ENCODE data around the gene FAM162B.
"Not testable (repeated sequence)": the region's sequence is repeated elsewhere in the genome, so short reads cannot be mapped to it uniquely, and the experiment has no call there.

The FAM162B gene

DNA sequence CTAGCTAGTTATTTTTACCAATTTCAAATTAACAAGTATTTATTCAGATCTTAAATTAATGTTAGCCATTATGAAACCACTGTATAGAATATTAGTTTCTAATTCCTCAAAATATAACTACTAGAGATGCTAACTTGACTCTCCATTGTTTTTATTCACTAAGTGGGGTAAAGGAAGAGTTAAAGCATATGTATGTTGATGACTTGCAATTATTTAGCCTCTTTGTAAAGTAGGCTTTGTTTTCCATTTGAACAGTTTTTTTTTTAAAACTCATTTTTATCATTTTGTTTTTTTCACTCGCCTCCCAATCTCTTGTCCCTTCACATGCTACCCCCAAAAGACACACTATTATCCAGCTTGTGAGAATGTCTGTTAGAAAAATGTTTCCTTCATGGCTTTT lies 3.3 kb downstream of the FAM162B start:
- Mint-ChIP-seq H3K4me3 (no peak overlapping the region), H3K4me1 (peaks cover 16% of the 10 kb centered on the region), H3K27me3 (peaks cover 53% of the 10 kb centered on the region), H3K9me3 (no peaks in the 10 kb centered on the region), H3K27ac (no peak overlapping the region)
- ATAC-seq = no peak
- DNase-seq = no peak

DNA sequence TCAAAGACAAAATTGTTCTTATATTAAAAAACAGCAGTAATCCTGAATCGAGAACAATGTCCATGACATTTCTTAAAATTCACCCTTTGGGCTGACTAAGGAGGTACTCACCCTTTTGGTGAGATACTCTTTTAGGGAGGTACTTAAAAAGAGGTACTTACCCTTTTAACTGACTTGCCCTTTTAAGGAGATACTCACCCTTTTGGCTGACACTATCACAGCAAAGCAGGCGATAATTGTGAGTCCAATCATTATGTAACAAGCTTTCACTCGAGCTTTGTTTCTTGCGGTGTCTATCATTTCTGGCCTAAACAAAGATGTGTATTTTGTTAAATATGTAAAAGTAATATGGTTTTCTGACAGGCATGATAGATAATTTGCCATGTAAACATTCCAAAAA lies 3.7 kb downstream of the FAM162B start:
- no peak overlapping the region for H3K27ac Mint-ChIP-seq
- no peak for DNase-seq

DNA sequence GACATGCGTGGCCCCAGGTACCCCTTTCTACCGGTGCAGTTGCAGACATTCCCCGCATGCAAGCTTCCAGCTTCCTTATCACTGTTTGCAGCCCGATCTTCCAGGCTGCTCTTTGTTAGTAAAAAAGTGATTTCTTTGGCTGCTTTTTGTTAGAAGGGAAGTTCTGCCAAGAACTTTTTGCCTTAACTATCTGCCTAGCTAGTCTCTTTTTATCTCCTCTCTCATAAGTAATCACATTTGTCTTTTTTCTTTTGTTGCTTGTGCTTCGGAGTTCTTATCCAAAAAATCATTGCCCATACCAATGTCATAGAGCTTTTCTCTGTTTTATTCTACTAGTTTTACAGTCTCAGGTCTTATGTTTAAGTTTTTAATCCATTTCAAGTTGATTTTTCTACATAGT lies 20.3 kb downstream of the FAM162B start:
- ATAC-seq (no peak), DNase-seq (no peak)
- Mint-ChIP-seq H3K4me1 (no peaks in the 10 kb centered on the region), H3K4me3 (no peak overlapping the region), H3K9me3 (peaks cover 8 to 14% of the 10 kb centered on the region in 2 donors), H3K27ac (no peak overlapping the region), H3K27me3 (no peaks in the 10 kb centered on the region)

More for the DNA sequence above, 3.7 kb downstream of the FAM162B start:
- Mint-ChIP-seq H3K4me3 (no peak overlapping the region), H3K9me3 (no peaks in the 10 kb centered on the region), H3K27me3 (peaks cover 48% of the 10 kb centered on the region), H3K4me1 (peaks cover 16% of the 10 kb centered on the region)
- ATAC-seq = no peak

DNA sequence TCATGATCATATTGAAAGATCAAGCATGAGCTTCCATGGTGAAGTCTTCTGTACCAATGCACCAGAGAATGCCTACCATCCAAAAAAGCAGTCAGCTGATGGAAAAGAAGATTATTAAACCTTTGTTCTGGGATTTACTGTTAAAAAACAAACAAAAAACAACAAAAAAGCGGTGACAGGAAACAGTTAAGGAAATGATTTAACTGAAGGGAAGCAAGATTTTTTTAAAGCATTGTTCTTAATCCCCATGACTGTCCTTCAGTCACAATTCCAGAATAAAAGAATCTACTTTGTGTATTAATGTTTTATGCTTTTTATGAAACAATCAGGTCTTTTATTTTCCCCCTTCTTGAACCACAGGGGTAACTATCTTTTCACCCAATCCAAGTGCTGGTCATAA lies 23.9 kb downstream of the FAM162B start:
- H3K4me1 Mint-ChIP-seq = no peaks in the 10 kb centered on the region
- H3K27me3 Mint-ChIP-seq = no peaks in the 10 kb centered on the region
- H3K9me3 Mint-ChIP-seq = peaks cover 24 to 28% of the 10 kb centered on the region in 2 donors
- H3K4me3 Mint-ChIP-seq = no peak overlapping the region
- ATAC-seq = no peak
- no peak overlapping the region for H3K27ac Mint-ChIP-seq
- DNase-seq = no peak

DNA sequence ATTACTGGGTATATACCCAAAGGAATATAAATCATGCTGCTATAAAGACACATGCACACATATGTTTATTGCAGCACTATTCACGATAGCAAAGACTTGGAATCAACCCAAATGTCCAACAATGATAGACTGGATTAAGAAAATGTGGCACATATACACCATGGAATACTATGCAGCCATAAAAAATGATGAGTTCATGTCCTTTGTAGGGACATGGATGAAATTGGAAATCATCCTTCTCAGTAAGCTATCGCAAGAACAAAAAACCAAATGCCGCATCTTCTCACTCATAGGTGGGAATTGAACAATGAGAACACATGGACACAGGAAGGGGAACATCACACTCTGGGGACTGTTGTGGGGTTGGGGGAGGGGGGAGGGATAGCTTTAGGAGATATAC lies 25.0 kb downstream of the FAM162B start:
- not testable (repeated sequence) for H3K27ac Mint-ChIP-seq, H3K4me3 Mint-ChIP-seq, ATAC-seq, H3K27me3 Mint-ChIP-seq, DNase-seq, H3K4me1 Mint-ChIP-seq
- peaks cover 27 to 33% of the 10 kb centered on the region in 2 donors for H3K9me3 Mint-ChIP-seq

- no peak overlapping the region for H3K27ac Mint-ChIP-seq
- H3K27me3 Mint-ChIP-seq = no peaks in the 10 kb centered on the region
- H3K4me3 Mint-ChIP-seq = no peak overlapping the region
- DNase-seq = no peak
- no peaks in the 10 kb centered on the region for H3K4me1 Mint-ChIP-seq
- peaks cover 18 to 29% of the 10 kb centered on the region in 2 donors for H3K9me3 Mint-ChIP-seq
- ATAC-seq = no peak
Measured at GRCh38 chr6:116737004-116737403, 28.5 kb downstream of the FAM162B start.

- no peaks in the 10 kb centered on the region for H3K27me3 Mint-ChIP-seq
- H3K4me1 Mint-ChIP-seq = no peaks in the 10 kb centered on the region
Measured at GRCh38 chr6:116730513-116730912, 35.0 kb downstream of the FAM162B start.

DNA sequence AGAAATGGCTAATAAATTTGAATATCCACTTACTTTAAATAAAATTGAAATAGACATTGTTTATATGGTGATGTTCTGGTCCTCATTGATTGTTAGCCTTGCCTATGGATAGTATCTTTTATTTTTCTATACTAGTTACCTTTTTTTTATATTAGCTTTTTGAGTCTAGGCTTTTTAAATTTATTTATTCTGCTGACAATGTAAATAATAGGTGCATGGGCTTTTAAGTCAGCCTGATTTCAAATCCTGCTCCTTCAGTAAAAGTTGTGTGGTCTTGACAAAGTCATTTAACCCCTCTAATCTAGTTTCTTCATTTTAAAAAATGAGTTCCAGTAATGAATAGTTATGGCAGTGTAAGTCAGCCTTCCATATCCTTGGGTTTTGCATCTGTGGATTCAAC lies 38.6 kb downstream of the FAM162B start:
- no peaks in the 10 kb centered on the region for H3K9me3 Mint-ChIP-seq
- no peak overlapping the region for H3K27ac Mint-ChIP-seq
- no peak for DNase-seq
- no peak overlapping the region for H3K4me3 Mint-ChIP-seq
- no peak for ATAC-seq
- H3K27me3 Mint-ChIP-seq = no peaks in the 10 kb centered on the region
- H3K4me1 Mint-ChIP-seq = no peaks in the 10 kb centered on the region

More at GRCh38 chr6:116730513-116730912, 35.0 kb downstream of the FAM162B start:
- H3K27ac Mint-ChIP-seq = no peak overlapping the region
- no peak overlapping the region for H3K4me3 Mint-ChIP-seq
- DNase-seq = no peak
- ATAC-seq = no peak
- no peaks in the 10 kb centered on the region for H3K9me3 Mint-ChIP-seq

DNA sequence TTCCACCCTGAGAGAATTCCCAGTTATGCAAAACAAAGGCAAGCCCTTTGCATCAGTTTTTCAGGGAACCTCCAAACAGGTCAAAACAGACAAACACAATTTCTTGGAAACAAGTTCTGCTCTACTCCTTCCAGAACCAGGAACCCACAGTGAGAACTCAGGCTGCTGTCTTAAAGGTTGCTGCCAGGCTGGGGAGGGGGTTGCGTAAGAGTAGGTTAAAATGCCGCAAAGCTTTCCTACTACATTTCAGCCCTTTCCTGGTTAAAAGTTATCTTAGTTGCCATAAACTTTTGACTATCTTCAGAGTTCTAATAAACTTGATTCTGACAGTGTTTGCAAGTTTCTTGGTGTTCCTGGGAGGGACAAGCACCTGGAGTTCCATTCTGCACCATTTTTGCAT lies 50.8 kb downstream of the FAM162B start:
- Mint-ChIP-seq H3K9me3 (no peaks in the 10 kb centered on the region), H3K27ac (no peak overlapping the region), H3K27me3 (no peaks in the 10 kb centered on the region), H3K4me3 (no peak overlapping the region), H3K4me1 (peaks cover 12% of the 10 kb centered on the region)
- no peak for ATAC-seq
- DNase-seq = no peak

DNA sequence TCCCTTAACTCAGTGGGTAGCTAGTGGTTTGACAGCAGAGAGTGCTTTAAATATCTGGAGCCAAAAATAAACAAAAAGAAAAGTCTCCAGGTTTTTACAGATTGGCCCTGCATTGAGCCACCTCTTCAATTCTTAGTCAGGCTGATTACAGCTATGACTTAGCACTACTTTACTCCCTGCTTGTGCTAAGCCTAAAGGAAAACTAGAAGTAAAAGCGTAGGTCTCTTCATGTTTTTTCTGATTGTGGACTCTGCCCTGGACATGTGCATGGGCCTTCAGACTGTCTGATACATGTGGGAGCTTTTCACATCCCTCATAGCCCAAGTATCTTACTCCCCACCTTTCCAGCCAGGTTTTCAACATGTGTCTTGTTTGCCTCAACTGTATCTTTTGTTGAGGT lies 51.2 kb downstream of the FAM162B start:
- ATAC-seq (no peak), DNase-seq (no peak)
- Mint-ChIP-seq H3K27me3 (no peaks in the 10 kb centered on the region), H3K9me3 (no peaks in the 10 kb centered on the region), H3K27ac (no peak overlapping the region), H3K4me3 (no peak overlapping the region), H3K4me1 (peaks cover 12% of the 10 kb centered on the region)

GRCh38 chr6:116705917-116706316 lies 59.6 kb downstream of the FAM162B start:
- no peak overlapping the region for H3K27ac Mint-ChIP-seq
- no peaks in the 10 kb centered on the region for H3K9me3 Mint-ChIP-seq
- no peak overlapping the region for H3K4me3 Mint-ChIP-seq
- ATAC-seq = no peak
- H3K4me1 Mint-ChIP-seq = no peaks in the 10 kb centered on the region
- H3K27me3 Mint-ChIP-seq = no peaks in the 10 kb centered on the region
- DNase-seq = no peak

DNA sequence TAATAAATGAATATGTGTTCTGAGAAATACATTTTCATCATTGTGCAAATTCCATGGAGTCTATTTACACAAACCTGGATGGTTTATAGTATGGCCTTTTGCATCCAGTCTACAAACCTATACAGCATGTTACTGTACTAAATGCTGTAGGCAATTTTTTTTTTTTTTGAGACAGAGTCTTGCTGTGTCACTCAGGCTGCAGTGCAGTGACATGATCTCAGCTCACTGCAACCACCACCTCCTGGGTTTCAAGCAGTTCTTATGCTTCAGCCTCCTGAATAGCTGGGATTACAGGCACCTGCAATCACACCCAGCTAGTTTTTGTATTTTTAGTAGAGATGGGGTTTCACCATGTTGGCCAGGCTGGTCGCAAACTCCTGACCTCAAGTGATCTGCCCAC lies 61.6 kb downstream of the FAM162B start:
- H3K27me3 Mint-ChIP-seq = not testable (repeated sequence)

More for the DNA sequence above, 61.6 kb downstream of the FAM162B start:
- H3K9me3 Mint-ChIP-seq, H3K27ac Mint-ChIP-seq, DNase-seq, ATAC-seq, H3K4me3 Mint-ChIP-seq, H3K4me1 Mint-ChIP-seq: not testable (repeated sequence)
